Parathyroid adenoma (tissue), 2 donors: ENCODE data around the gene RPL10.

Experiments used
- H2AFZ ChIP-seq: fragments of 300-600 bp; sonication (generic); one replicate; pipeline ENCODE4 v1.7.0; 2017; ENCODE audit warnings: antibody characterized with exemption, mild to moderate bottlenecking
- H3K27ac ChIP-seq: fragments of 300-600 bp; sonication (generic); one replicate; pipeline ENCODE4 v1.7.0; 2017
- H3K27me3 ChIP-seq: fragments of 300-600 bp; sonication (generic); one replicate; pipeline ENCODE4 v1.7.0; 2017; ENCODE audit warnings: low read length; ENCODE audit not compliant: control insufficient read depth, insufficient read depth
- H3K36me3 ChIP-seq: fragments of 300-600 bp; sonication (generic); one replicate; pipeline ENCODE4 v1.7.0; 2017; ENCODE audit warnings: low read length; ENCODE audit not compliant: control insufficient read depth, insufficient read depth
- H3K4me1 ChIP-seq: fragments of 300-600 bp; sonication (generic); one replicate; pipeline ENCODE4 v1.7.0; 2017; ENCODE audit warnings: control low read depth
- H3K4me2 ChIP-seq: fragments of 300-600 bp; sonication (generic); one replicate; pipeline ENCODE4 v1.7.0; 2017; ENCODE audit warnings: low read length
- H3K4me3 ChIP-seq: fragments of 300-600 bp; sonication (generic); one replicate; pipeline ENCODE4 v1.7.0; 2017; ENCODE audit warnings: low read depth, low read length
- H3K79me2 ChIP-seq: fragments of 300-600 bp; sonication (generic); one replicate; pipeline ENCODE4 v1.7.0; 2017; ENCODE audit warnings: control low read depth
- H3K9ac ChIP-seq: fragments of 300-600 bp; sonication (generic); one replicate; pipeline ENCODE4 v1.7.0; 2017; ENCODE audit warnings: mild to moderate bottlenecking
- H3K9me3 ChIP-seq: fragments of 300-600 bp; sonication (generic); one replicate; pipeline ENCODE4 v1.7.0; 2017; ENCODE audit warnings: low read length; ENCODE audit not compliant: control insufficient read depth
- TF ChIP-seq, protein P1 (sequence below): fragments of 300-600 bp; sonication (generic); IDR thresholded peaks from one replicate; pipeline ENCODE4 v1.7.0; 2017; ENCODE audit warnings: antibody characterized with exemption, mild to moderate bottlenecking
- donor health status: primary hyperparathyroidism.

RPL10 gene

DNA sequence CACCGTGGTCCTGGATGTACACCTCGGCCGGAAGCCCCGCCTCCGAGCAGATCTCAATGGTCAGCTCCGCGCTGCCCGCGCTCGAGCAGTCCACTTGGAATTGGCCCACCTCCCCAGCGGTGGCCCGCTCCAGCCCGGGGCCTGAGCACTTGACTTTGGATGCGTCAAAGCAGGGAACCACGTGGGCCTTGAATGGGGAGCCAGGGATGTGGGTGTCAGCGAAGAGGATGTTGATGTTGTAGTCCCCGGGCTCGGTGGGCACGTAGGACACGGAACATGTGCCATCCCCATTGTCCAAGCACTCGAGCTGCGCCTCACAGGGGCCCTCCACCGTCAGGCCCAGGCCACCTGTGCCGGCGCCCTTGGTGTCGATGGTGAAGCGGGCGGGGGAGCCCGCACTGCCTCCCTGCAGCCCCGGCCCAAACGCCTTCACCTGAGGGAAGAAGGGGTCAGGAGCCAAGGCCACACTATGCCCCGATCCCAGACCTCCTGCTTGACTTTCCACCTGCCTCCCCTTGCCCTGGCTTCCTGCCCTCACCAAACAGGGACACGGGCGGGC is 37.9 kb upstream of the RPL10 start:
- no peak overlapping the region for H3K4me2 ChIP-seq
- no peak overlapping the region for H3K9ac ChIP-seq
- H3K79me2 ChIP-seq: no peaks in the 10 kb centered on the region
- no peaks in the 10 kb centered on the region for H3K27me3 ChIP-seq
- H3K4me1 ChIP-seq: no peaks in the 10 kb centered on the region
- H3K36me3 ChIP-seq: no peaks in the 10 kb centered on the region
- no peaks in the 10 kb centered on the region for H3K9me3 ChIP-seq
- H3K27ac ChIP-seq: no peak overlapping the region
- TF ChIP-seq, protein P1, sequence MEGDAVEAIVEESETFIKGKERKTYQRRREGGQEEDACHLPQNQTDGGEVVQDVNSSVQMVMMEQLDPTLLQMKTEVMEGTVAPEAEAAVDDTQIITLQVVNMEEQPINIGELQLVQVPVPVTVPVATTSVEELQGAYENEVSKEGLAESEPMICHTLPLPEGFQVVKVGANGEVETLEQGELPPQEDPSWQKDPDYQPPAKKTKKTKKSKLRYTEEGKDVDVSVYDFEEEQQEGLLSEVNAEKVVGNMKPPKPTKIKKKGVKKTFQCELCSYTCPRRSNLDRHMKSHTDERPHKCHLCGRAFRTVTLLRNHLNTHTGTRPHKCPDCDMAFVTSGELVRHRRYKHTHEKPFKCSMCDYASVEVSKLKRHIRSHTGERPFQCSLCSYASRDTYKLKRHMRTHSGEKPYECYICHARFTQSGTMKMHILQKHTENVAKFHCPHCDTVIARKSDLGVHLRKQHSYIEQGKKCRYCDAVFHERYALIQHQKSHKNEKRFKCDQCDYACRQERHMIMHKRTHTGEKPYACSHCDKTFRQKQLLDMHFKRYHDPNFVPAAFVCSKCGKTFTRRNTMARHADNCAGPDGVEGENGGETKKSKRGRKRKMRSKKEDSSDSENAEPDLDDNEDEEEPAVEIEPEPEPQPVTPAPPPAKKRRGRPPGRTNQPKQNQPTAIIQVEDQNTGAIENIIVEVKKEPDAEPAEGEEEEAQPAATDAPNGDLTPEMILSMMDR: no peak
- H2AFZ ChIP-seq: no peak overlapping the region
- no peak overlapping the region for H3K4me3 ChIP-seq

DNA sequence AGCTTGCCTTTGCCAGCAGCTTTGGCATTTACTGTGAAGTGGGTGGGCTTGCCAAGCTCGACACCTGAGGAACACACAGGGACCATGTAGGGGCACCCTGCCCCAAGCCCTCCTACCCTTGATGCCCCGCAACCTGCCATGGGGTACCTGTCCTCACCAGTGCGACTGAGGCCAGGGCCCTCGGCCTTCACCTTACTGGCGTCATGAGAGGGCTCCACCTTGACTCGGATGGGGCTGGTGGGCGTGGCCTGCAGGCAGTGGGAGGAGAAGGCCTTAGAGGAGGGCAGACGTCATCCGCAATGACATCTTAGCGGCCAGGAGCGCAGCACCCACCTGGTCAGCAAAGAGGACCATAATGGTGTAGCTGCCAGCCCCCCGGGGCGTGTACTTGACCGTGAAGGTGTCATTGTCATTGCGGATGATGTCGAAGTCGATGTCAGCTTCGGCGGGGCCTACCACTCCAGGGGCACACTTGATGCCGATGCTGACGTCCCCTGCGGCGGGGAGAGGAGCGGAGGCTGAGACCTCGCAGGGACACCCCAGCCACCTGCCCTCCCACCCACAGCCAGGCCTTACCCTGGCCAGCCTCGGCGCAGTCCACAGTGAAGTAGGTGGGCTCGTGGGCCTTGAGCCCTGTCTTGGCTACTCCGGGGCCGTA is 36.0 kb upstream of the RPL10 start:
- Histone ChIP-seq H3K4me1 (no peaks in the 10 kb centered on the region), H2AFZ (no peak overlapping the region), H3K27me3 (no peaks in the 10 kb centered on the region), H3K79me2 (no peaks in the 10 kb centered on the region), H3K27ac (no peak overlapping the region), H3K4me3 (no peak overlapping the region), H3K9me3 (no peaks in the 10 kb centered on the region), H3K4me2 (no peak overlapping the region), H3K36me3 (no peaks in the 10 kb centered on the region), H3K9ac (no peak overlapping the region)
- TF ChIP-seq, protein P1: no peak

- no peak overlapping the region for H2AFZ ChIP-seq
- H3K4me1 ChIP-seq: no peaks in the 10 kb centered on the region
- no peak overlapping the region for H3K4me2 ChIP-seq
- no peak overlapping the region for H3K4me3 ChIP-seq
- no peaks in the 10 kb centered on the region for H3K36me3 ChIP-seq
- no peak overlapping the region for H3K27ac ChIP-seq
- TF ChIP-seq, protein P1: no peak
- no peaks in the 10 kb centered on the region for H3K27me3 ChIP-seq
- no peaks in the 10 kb centered on the region for H3K9me3 ChIP-seq
- H3K9ac ChIP-seq: no peak overlapping the region
- H3K79me2 ChIP-seq: no peaks in the 10 kb centered on the region
Measured at GRCh38 chrX:154363706-154364439, 34.3 kb upstream of the RPL10 start.

- Histone ChIP-seq H3K27ac (no peak overlapping the region), H3K27me3 (no peaks in the 10 kb centered on the region), H3K4me2 (no peak overlapping the region), H2AFZ (no peak overlapping the region), H3K4me1 (no peaks in the 10 kb centered on the region), H3K9ac (no peak overlapping the region), H3K79me2 (no peaks in the 10 kb centered on the region), H3K36me3 (no peaks in the 10 kb centered on the region), H3K9me3 (no peaks in the 10 kb centered on the region), H3K4me3 (no peak overlapping the region)
- TF ChIP-seq, protein P1: no peak
Measured at GRCh38 chrX:154365052-154365600, 33.1 kb upstream of the RPL10 start.
